ENCODE data around the gene CDC27.

GRCh38 chr17:47235506-47235905 is 46.4 kb upstream of the CDC27 start:
- TF ChIP-seq REST (IDR thresholded peaks at IDR 0.05; ENCODE audit: insufficient read depth in 1 of 2, low read depth in 2 of 2, low read length in 2 of 2) (no peak), POLR2AphosphoS5 (IDR thresholded peaks at IDR 0.05; ENCODE audit: low read depth, low read length) (no peak), TAF1 (IDR thresholded peaks at IDR 0.05; ENCODE audit: borderline replicate concordance, insufficient read depth, low read length) (no peak)
